HCEC 1CT (cell line): ENCODE measurements around the gene BMPER.

ENCODE experiments used
- DNase-seq: peaks from one replicate; pipeline ENCODE4 v3.0.0-alpha.2; 2017

The BMPER gene

GRCh38 chr7:34191771-34192479 lies 286.6 kb downstream of the BMPER start:
- no peak for DNase-seq

GRCh38 chr7:34192906-34193305 lies 287.6 kb downstream of the BMPER start:
- no peak for DNase-seq

- DNase-seq = no peak
These were observed 292.9 kb downstream of the BMPER start for GRCh38 chr7:34198231-34198641.
